Upper lobe of right lung (tissue), 1 donor: ENCODE results near the gene PTPN12. TPM values are rescaled to one million over a fixed set of nuclear protein-coding genes. Genes with fewer than 3 reads are reported as not detected.

ENCODE experiments used
- ATAC-seq: fragments of 200-7000 bp; cut with Tn5 transposase; one replicate; pipeline ENCODE4 v1.9.1; 2020; ENCODE audit warnings: mild to moderate bottlenecking, moderate library complexity
- DNase-seq: peaks from one replicate; pipeline ENCODE4 v3.0.0-alpha.2; 2020
- H3K27ac ChIP-seq: fragments of 200-600 bp; one replicate; pipeline ENCODE4 v1.8.0; 2022
- H3K27me3 ChIP-seq: fragments of 200-600 bp; one replicate; pipeline ENCODE4 v1.8.0; 2022; ENCODE audit warnings: mild to moderate bottlenecking
- H3K36me3 ChIP-seq: fragments of 200-600 bp; one replicate; pipeline ENCODE4 v1.8.0; 2022
- H3K4me1 ChIP-seq: fragments of 200-600 bp; one replicate; pipeline ENCODE4 v1.8.0; 2022
- H3K4me3 ChIP-seq: fragments of 200-600 bp; one replicate; pipeline ENCODE4 v1.8.0; 2022; ENCODE audit warnings: mild to moderate bottlenecking
- H3K9me3 ChIP-seq: fragments of 200-600 bp; one replicate; pipeline ENCODE4 v1.8.0; 2022
- CTCF ChIP-seq: fragments of 200-600 bp; IDR thresholded peaks from one replicate; pipeline ENCODE4 v1.8.0; 2022; ENCODE audit warnings: antibody characterized with exemption
- intact Hi-C: fragments of 100-400 bp; cut with DNase I; formaldehyde crosslinking; loops from one replicate; pipeline ENCODE4 v1.11.0; 2022
- long read RNA-seq: library from polyadenylated mRNA; unstranded; transcript quantifications from one replicate; pipeline ENCODE4 v2.0.0, GENCODE V29; 2021
- total RNA-seq: library from RNA; stranded (reverse); fragmentation: NEBNext Ultra II Directional; extraction: Animal tissue kit (Norgen Biotek cat#: 25700); gene quantifications from one replicate; pipeline ENCODE4 v1.2.1, GENCODE V29; 2021
- donor health status: DM: no; HTN: yes; CAD: no; lungs with severe emphysema.

Gene PTPN12
- total RNA-seq, result 149 TPM
- long read RNA-seq, transcript PTPN12-201 (18 exons, 3,406 nt), result major isoform, 34 of 52 reads
- long read RNA-seq, partial matches to known transcripts, result 3 of 52 reads
- long read RNA-seq, other reads (novel, unspliced or antisense), result 14 of 52 reads

- no peak for TF ChIP-seq CTCF
- peak within 1 kb of the TSS; percentile 97 for H3K4me3 ChIP-seq
- peaks cover 27% of the 10 kb centered on the region for H3K4me1 ChIP-seq
- ATAC-seq, result peak; percentile 83
- H3K27ac ChIP-seq, result peak within 1 kb of the TSS; percentile 97
- no peak for DNase-seq
- no peaks in the 10 kb centered on the region for H3K9me3 ChIP-seq
- H3K27me3 ChIP-seq, result no peaks in the 10 kb centered on the region
- no peaks in the 10 kb centered on the region for H3K36me3 ChIP-seq
- intact Hi-C loops, result no loop called here
These were observed at the start of gene PTPN12 for GRCh38 chr7:77537136-77537777. Gene PTPN12, plus strand, starts transcription at chr7:77537295. Its CDS starts 252 bp downstream, at chr7:77537547.

- no peaks in the 10 kb centered on the region for H3K36me3 ChIP-seq
- no peaks in the 10 kb centered on the region for H3K4me1 ChIP-seq
- no peak overlapping the region for H3K4me3 ChIP-seq
- intact Hi-C loops, result no loop called here
- H3K9me3 ChIP-seq, result no peaks in the 10 kb centered on the region
- no peaks in the 10 kb centered on the region for H3K27me3 ChIP-seq
- H3K27ac ChIP-seq, result no peak overlapping the region
- DNase-seq (no peak), ATAC-seq (no peak)
- TF ChIP-seq CTCF, result no peak
These were observed 48.1 kb upstream of the PTPN12 start for GRCh38 chr7:77488986-77489385.

GRCh38 chr7:77497079-77497478 lies 40.0 kb upstream of the PTPN12 start:
- no peaks in the 10 kb centered on the region for H3K27me3 ChIP-seq
- H3K4me3 ChIP-seq, result no peak overlapping the region
- H3K4me1 ChIP-seq, result peaks cover 7% of the 10 kb centered on the region
- ATAC-seq, result no peak
- H3K27ac ChIP-seq, result no peak overlapping the region
- no peak for TF ChIP-seq CTCF
- no peaks in the 10 kb centered on the region for H3K36me3 ChIP-seq
- intact Hi-C loops, result no loop called here
- no peaks in the 10 kb centered on the region for H3K9me3 ChIP-seq
- no peak for DNase-seq

- no peaks in the 10 kb centered on the region for H3K9me3 ChIP-seq
- no peak for ATAC-seq
- no peak for TF ChIP-seq CTCF
- no peak overlapping the region for H3K27ac ChIP-seq
- DNase-seq, result no peak
- no peaks in the 10 kb centered on the region for H3K36me3 ChIP-seq
- H3K4me3 ChIP-seq, result no peak overlapping the region
- H3K4me1 ChIP-seq, result peaks cover 7% of the 10 kb centered on the region
- intact Hi-C loops, result no loop called here
- H3K27me3 ChIP-seq, result no peaks in the 10 kb centered on the region
These were observed 38.3 kb upstream of the PTPN12 start for GRCh38 chr7:77498659-77499379.

GRCh38 chr7:77501192-77501515 lies 35.9 kb upstream of the PTPN12 start:
- Histone ChIP-seq H3K4me1 (peaks cover 7% of the 10 kb centered on the region), H3K9me3 (no peaks in the 10 kb centered on the region), H3K27me3 (no peaks in the 10 kb centered on the region), H3K4me3 (no peak overlapping the region), H3K27ac (no peak overlapping the region), H3K36me3 (no peaks in the 10 kb centered on the region)
- no peak for DNase-seq
- no peak for TF ChIP-seq CTCF
- ATAC-seq, result peak; percentile 49
- intact Hi-C loops, result no loop called here
